Colonic mucosa (tissue), 4 donors: ENCODE measurements around the gene NTM. TPM values are rescaled to one million over a fixed set of nuclear protein-coding genes. Genes with fewer than 3 reads are reported as not detected.

Experiments
- DNase-seq: peaks from one replicate; pipeline ENCODE4 v3.0.0-alpha.2; 2020
- H3K27ac ChIP-seq: fragments of 200-600 bp; one replicate; pipeline ENCODE4 v1.8.0; 2021
- H3K27me3 ChIP-seq: fragments of 200-600 bp; one replicate; pipeline ENCODE4 v1.8.0; 2021
- H3K36me3 ChIP-seq: fragments of 200-600 bp; one replicate; pipeline ENCODE4 v1.8.0; 2021
- H3K4me1 ChIP-seq: fragments of 200-600 bp; one replicate; pipeline ENCODE4 v1.8.0; 2021; ENCODE audit warnings: mild to moderate bottlenecking
- H3K4me3 ChIP-seq: fragments of 200-600 bp; one replicate; pipeline ENCODE4 v1.8.0; 2021
- H3K9ac ChIP-seq, 2 donors: one replicate each; pipeline ENCODE4 v1.7.0; 2013; ENCODE audit warnings: control low read depth in 2 of 2, low read depth in 2 of 2, low read length in 2 of 2
- H3K9me3 ChIP-seq: fragments of 200-600 bp; one replicate; pipeline ENCODE4 v1.8.0; 2021
- CTCF ChIP-seq: fragments of 200-600 bp; IDR thresholded peaks from one replicate; pipeline ENCODE4 v1.8.0; 2022; ENCODE audit warnings: antibody characterized with exemption, mild to moderate bottlenecking
- intact Hi-C: fragments of 100-400 bp; cut with DNase I; formaldehyde crosslinking; loops from one replicate; pipeline ENCODE4 v1.14.1; 2022
- total RNA-seq, 2 donors: library from RNA; stranded (reverse); fragmentation: NEBNext Ultra II Directional in 1 of 2; extraction: Animal tissue kit (Norgen Biotek cat#: 25700) in 1 of 2; gene quantifications; one replicate each; pipeline ENCODE4 v1.2.1, GENCODE V29; 2021
- donor health status: healthy.
- donor health status: DM: no; HTN: no; CAD: no.
- donor health status: DM: no; HTN: no; CAD: no.

Gene NTM
- total RNA-seq, 2 donors from 2014 or later = 1.6 to 2.8 TPM

DNA sequence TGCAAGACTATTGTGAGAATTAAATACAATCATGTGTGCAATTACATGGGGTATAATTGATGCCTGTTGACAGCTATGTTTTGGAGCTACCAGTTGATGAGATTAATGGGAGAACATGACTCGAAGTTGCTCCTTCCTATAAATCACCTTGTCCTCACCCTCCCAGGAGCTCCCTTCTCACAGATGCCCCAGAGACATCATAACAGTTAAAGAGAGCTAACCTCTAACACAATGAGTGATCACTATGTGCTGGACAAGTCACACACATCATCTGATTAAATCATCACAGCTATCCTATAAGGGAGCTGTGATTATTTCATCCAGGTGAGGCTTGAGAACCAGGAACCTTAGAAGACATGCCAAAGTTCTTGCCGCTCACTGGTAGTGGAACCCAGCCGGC is 394.2 kb downstream of the NTM start:
- no peaks in the 10 kb centered on the region for H3K9me3 ChIP-seq
- H3K27ac ChIP-seq = no peak overlapping the region
- no peak for TF ChIP-seq CTCF
- H3K9ac ChIP-seq = no peak overlapping the region
- no peak overlapping the region for H3K4me3 ChIP-seq
- no peaks in the 10 kb centered on the region for H3K4me1 ChIP-seq
- DNase-seq = no peak
- H3K27me3 ChIP-seq = no peaks in the 10 kb centered on the region
- intact Hi-C loops = no loop called here
- H3K36me3 ChIP-seq = no peaks in the 10 kb centered on the region

- no peak overlapping the region for H3K4me3 ChIP-seq
- no peak for TF ChIP-seq CTCF
- intact Hi-C loops = no loop called here
- no peaks in the 10 kb centered on the region for H3K9me3 ChIP-seq
- H3K9ac ChIP-seq = no peak overlapping the region
- H3K27ac ChIP-seq = no peak overlapping the region
- no peaks in the 10 kb centered on the region for H3K36me3 ChIP-seq
- H3K27me3 ChIP-seq = no peaks in the 10 kb centered on the region
- no peaks in the 10 kb centered on the region for H3K4me1 ChIP-seq
- no peak for DNase-seq
These were observed 396.2 kb downstream of the NTM start for GRCh38 chr11:131766637-131767036.

DNA sequence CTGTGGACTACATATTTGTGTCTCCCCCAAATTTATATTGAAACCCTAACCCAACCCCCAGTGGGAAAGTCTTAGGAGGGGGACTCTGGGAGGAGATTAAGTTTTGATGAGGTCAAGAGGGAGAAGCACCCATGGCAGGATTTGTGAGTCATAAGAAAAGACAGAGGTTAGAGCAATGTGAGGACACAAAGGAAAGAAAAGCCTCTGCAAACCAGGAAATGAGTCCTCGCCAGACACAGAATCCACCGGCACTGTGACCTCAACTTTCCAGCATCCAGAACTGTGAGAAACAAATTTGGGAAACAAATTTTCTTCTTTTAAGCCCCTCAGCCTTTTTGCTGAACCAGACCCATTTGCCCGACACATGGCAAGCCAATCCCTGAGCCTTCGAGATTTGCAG is 397.0 kb downstream of the NTM start:
- Histone ChIP-seq H3K9ac (no peak overlapping the region), H3K36me3 (no peaks in the 10 kb centered on the region), H3K4me1 (no peaks in the 10 kb centered on the region), H3K27me3 (no peaks in the 10 kb centered on the region), H3K4me3 (no peak overlapping the region), H3K27ac (no peak overlapping the region), H3K9me3 (no peaks in the 10 kb centered on the region)
- TF ChIP-seq CTCF = no peak
- no peak for DNase-seq
- intact Hi-C loops = no loop called here

- no peak overlapping the region for H3K9ac ChIP-seq
- intact Hi-C loops = no loop called here
- H3K4me3 ChIP-seq = no peak overlapping the region
- no peaks in the 10 kb centered on the region for H3K36me3 ChIP-seq
- DNase-seq = no peak
- no peak overlapping the region for H3K27ac ChIP-seq
- TF ChIP-seq CTCF = no peak
- no peaks in the 10 kb centered on the region for H3K9me3 ChIP-seq
- no peaks in the 10 kb centered on the region for H3K27me3 ChIP-seq
- no peaks in the 10 kb centered on the region for H3K4me1 ChIP-seq
These were observed 400.4 kb downstream of the NTM start for GRCh38 chr11:131770801-131771200.

DNA sequence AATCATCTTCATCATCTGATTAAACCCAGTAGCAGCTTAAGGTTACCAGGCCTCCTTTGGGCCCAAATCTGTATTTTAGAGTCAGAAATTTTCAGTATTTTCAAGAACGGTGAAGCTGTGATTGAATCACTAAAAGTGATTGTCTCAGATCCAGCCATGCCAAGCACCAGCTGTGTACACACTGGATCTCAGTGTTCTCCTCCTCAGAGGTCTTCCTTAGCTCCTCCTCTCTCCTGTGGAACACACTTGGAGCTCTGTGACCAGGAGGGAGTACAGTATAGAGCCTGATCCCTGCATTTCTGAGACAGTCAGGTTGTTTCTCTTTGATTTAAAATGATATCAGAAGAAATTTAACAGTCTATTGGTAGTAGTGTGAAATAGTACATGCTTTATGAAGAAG is 401.1 kb downstream of the NTM start:
- intact Hi-C loops = no loop called here
- Histone ChIP-seq H3K27ac (no peak overlapping the region), H3K4me3 (no peak overlapping the region), H3K4me1 (no peaks in the 10 kb centered on the region), H3K9me3 (no peaks in the 10 kb centered on the region), H3K36me3 (no peaks in the 10 kb centered on the region), H3K9ac (no peak overlapping the region), H3K27me3 (no peaks in the 10 kb centered on the region)
- DNase-seq = no peak
- no peak for TF ChIP-seq CTCF

DNA sequence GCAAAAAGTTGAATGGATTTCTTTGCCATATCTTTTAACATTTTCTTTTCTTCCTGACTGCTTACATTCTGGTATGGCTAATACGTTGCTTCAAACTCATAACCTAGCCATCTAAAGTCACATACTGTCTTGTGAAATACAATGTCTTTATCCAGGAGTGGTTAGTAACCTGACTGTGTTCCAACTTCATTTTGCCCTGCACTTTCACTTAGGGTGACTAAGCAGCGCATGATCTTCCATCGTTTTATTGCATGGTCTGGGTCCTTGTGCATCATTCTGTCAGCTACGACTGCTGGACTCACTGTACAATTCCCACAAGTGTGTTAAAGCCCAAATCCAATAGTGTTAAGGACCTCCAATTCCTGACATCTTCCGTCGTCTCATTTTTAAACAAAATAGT is 403.2 kb downstream of the NTM start:
- intact Hi-C loops = no loop called here

More for the DNA sequence above, 403.2 kb downstream of the NTM start:
- no peaks in the 10 kb centered on the region for H3K9me3 ChIP-seq
- no peak overlapping the region for H3K27ac ChIP-seq
- H3K36me3 ChIP-seq = no peaks in the 10 kb centered on the region
- H3K27me3 ChIP-seq = no peaks in the 10 kb centered on the region
- H3K4me1 ChIP-seq = no peaks in the 10 kb centered on the region
- no peak for TF ChIP-seq CTCF
- no peak overlapping the region for H3K4me3 ChIP-seq
- H3K9ac ChIP-seq = no peak overlapping the region
- no peak for DNase-seq
